Measurements from ENCODE around the gene MRPS18B.

MRPS18B gene

GRCh38 chr6:30610065-30610464, 7.6 kb upstream of the MRPS18B start:
- DNase-seq: no peak

- no peak for DNase-seq
These were observed 6.3 kb upstream of the MRPS18B start for GRCh38 chr6:30611150-30611855.

DNA sequence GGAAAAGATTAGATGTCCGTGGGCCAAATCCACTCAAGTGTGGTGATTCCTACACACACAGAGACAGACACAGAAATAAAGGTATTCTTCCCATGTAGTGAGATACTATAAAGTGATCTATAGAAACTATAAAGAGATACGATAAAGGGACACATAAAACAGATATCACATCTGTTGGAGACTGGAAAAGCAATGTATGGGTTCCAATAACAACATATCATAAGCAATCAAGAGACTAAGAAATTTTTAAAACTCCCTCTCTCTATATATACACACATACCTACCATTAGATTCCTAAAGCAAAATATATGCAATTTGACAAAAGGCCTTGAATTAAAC, 5.8 kb upstream of the MRPS18B start:
- no peak for DNase-seq

- DNase-seq: no peak
These were observed 5.4 kb upstream of the MRPS18B start for GRCh38 chr6:30612213-30612612.

DNA sequence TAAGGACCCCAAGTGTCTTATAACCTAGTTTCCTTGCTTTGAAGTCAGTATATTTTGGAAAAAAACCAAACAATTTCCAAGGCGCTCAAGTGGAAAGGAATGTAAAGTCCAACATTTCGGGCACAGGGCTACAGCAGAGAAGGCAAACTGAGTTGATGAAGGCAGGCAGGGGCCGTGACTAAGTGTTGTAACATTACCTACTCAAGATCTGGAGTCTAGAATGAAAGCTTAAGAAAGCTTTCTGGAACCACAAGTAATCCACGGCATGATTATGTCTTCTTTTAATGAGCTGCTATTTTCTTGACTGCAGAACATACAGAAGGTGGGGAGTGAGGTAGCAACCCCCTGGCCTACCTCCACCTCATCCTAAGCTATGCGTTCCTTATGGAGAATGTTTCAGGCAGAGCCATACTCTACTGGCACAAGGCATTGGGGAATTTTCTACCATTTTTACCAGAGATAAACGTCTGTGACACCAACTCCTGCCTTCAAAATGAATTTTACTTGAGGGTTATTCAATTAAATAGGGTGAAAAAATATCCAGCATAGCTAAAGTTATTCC, 4.9 kb upstream of the MRPS18B start:
- DNase-seq: no peak

GRCh38 chr6:30613251-30614043, 4.2 kb upstream of the MRPS18B start:
- DNase-seq: no peak

- DNase-seq: no peak
These were observed 3.4 kb upstream of the MRPS18B start for GRCh38 chr6:30614044-30614842.

GRCh38 chr6:30614843-30615218, 2.8 kb upstream of the MRPS18B start:
- DNase-seq: peak; percentile 56 to 93 (median 88)

GRCh38 chr6:30615219-30615957, 2.3 kb upstream of the MRPS18B start:
- peak in 3 of 6 experiments; percentile 23 to 41 (median 27) for DNase-seq

- DNase-seq: peak; percentile 22 to 80 (median 45)
These were observed 1.5 kb upstream of the MRPS18B start for GRCh38 chr6:30615958-30616810.

DNA sequence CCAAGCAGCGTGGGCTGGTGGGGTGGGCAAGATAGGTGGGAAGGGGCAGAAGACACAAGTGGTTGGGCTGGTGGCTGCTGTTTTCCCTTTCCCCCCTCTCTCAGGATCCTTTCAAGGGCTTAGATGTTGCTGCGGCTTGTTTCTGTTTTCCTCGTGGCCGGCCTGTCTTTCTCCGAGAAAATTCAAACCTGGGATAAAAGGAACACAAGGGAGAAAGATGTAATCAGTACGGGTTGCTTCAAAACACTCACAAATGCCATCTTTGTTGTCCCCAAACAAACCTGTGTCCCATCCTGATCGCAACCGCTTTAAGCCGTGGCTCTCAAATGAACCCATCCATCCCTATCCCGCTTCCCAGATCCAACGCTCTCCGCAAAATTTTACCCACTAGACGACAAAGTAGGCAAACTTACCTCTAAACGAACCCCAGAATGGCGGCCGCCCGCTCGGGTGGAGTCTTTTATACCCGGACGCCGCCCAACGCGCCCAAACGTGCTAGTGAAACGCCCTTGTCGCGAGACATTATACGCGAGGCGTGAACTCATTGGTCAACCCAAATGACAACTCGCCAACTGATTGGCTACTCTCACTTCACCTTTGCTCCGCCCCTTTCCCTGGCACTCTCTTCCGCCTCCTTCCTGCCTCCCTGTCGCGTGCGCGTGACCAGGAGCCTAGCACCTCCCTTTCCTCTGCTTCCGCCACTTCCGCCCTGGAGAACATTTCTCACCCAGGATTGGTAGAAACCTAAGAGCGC, 652 bp upstream of the MRPS18B start, which contains the start of gene PPP1R10:
Gene PPP1R10 (minus strand): TSS at position 433 of the 754 bp plus-strand sequence. CDS start 7,299 bp downstream, outside the sequence.
- DNase-seq: peak; percentile 91 to 100 (median 100)

GRCh38 chr6:30618270-30618797, 694 bp downstream of the MRPS18B start:
- DNase-seq: peak in 1 of 6 experiments; percentile 38

GRCh38 chr6:30619561-30619960, 1.9 kb downstream of the MRPS18B start:
- DNase-seq: no peak

DNA sequence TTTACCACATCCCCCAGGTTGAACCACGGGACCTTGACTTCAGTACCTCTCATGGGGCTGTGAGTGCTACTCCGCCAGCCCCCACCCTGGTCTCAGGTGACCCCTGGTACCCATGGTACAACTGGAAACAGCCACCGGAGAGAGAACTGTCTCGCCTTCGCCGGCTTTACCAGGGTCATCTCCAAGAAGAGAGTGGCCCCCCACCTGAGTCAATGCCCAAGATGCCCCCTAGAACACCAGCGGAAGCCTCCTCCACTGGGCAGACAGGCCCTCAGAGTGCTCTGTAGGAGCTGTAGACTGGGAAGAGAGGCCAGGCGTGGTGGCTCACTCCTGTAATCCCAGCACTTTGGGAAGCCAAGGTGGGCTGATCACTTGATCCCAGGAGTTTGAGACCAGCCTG, 7.9 kb downstream of the MRPS18B start:
- no peak for DNase-seq

DNA sequence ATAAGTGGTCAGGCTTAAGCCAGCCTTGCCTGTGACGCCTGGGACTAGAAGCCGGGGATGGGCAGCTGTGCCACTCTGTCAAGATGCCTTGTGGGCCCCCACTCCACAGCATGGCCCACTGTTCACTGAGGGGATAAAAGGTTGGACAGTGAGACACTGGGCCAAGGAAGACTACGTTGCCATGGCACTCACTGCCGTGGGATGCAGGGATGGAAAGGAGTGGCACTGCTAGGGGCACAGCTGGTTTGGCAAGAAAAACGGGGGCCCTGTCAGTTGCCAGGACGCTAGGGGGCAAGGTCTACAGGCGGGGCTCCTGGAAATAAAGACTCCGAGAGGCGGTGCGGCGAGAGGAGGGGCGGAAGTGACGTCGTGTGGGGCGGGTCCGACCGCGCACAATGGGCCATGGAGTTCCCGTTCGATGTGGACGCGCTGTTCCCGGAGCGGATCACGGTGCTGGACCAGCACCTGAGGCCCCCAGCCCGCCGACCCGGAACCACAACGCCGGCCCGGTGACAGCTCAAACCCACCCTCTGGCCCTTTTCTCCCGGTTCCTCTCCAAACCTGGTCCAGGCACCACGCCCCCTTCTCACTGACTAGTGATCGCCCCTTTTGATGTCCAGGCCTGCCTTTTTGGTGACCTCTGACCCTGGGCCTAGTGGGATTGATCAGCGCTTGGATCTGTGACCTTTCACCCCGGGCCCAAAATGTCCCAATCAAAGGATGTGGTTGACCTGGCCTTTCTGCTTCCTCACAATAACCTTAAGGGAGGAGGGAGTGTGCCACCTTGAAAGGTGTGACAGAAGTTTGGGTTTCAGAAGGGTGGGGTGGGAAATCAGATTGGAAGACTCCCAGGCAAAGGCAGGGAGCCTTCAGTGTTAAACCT, 9.1 kb downstream of the MRPS18B start, which contains the start of gene ATAT1:
Gene ATAT1 (plus strand): TSS at position 391 of the 883 bp plus-strand sequence.
- DNase-seq: peak; percentile 75 to 89 (median 85)

- no peak for DNase-seq
These were observed 18.2 kb downstream of the MRPS18B start for GRCh38 chr6:30635834-30636233.

DNA sequence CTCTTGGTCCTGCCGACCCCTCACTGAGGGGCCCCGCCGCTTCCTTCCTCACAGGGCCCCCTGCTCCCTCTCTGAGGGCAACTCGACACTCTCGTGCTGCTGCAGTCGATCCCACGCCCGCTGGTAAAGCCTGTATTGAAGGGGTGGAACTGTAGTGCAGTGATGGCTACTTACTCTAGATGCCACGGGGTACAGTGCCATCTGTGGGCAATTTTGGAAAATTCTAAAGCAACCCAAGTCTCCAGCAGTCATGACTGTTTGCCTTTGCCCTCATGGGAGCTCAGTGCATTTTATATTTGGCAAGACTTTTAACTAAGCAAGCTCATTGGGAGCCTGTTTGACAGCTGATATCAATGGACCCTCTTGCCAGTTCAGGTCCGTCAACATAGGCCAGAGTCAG, 22.8 kb downstream of the MRPS18B start:
- peak in 1 of 6 experiments; percentile 11 for DNase-seq

DNA sequence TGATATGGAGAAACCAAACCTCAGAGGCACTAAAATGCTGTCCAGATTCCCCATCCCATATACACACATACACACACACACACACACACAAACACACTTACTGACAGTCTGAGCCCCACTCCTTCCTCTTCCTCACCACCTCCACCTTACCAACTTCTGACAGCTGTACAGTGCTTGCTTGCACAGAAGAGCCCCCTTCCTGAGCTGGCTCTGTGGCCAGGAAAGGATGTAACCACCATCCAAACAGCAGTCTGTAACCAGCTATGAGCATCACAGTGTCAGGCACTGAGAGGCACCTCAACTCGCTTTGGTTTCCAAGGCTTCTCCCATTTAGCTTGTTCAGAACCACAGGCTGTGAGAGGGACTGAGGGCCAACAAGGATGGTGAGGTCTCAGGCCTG, 23.4 kb downstream of the MRPS18B start:
- no peak for DNase-seq

DNA sequence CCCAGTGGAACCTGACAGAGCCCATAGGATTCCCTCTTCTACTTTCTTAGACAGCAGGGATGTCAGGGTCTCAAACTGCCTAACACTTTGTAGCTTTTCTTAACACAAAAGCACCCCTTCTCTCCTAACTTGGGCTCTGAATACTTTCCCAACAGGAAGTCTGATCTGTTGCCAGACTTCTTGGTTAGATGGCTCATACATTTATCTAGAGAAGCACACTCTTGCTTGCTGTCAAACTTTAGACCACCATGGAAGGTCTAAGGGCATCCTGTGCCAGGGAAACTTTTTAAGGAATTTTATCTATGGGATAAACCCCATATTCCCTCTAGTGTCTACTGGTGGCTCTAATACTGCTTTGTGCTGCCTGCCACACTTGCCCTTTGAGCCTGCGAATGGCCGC, 26.0 kb downstream of the MRPS18B start:
- no peak for DNase-seq

Measured in stimulated activated naive CD4-positive, alpha-beta T cell (primary cell).